HEK293T (cell line): ENCODE data around the gene BCL2.

Experiments
- ARNT ChIP-seq: fragments of 450-650 bp; IDR thresholded peaks from 2 replicates; pipeline ENCODE4 v1.6.1; 2017; ENCODE audit warnings: mild to moderate bottlenecking
- CTBP1 ChIP-seq: fragments of 450-650 bp; IDR thresholded peaks from 2 replicates; pipeline ENCODE4 v1.6.1; 2016; ENCODE audit warnings: borderline replicate concordance
- ELF4 ChIP-seq: fragments of 450-650 bp; IDR thresholded peaks from 2 replicates; pipeline ENCODE4 v1.6.1; 2017; ENCODE audit warnings: antibody characterized with exemption
- FOXK2 ChIP-seq: fragments of 450-650 bp; IDR thresholded peaks from 2 replicates; pipeline ENCODE4 v1.6.1; 2016; ENCODE audit warnings: mild to moderate bottlenecking
- L3MBTL2 ChIP-seq: fragments of 450-650 bp; conservative IDR thresholded peaks from 2 replicates; pipeline ENCODE4 v1.6.1; 2016; ENCODE audit warnings: mild to moderate bottlenecking
- NFRKB ChIP-seq: fragments of 450-650 bp; IDR thresholded peaks from 2 replicates; pipeline ENCODE4 v1.6.1; 2016; ENCODE audit warnings: mild to moderate bottlenecking, moderate library complexity
- PKNOX1 ChIP-seq: fragments of 450-650 bp; IDR thresholded peaks from 2 replicates; pipeline ENCODE4 v1.6.1; 2016
- SUZ12 ChIP-seq: fragments of 450-650 bp; IDR thresholded peaks from 2 replicates; pipeline ENCODE4 v1.6.1; 2016; ENCODE audit warnings: mild to moderate bottlenecking

- TF ChIP-seq FOXK2 (no peak), ARNT (no peak), L3MBTL2 (no peak), CTBP1 (no peak), SUZ12 (no peak), ELF4 (no peak), PKNOX1 (no peak), NFRKB (no peak)
Observed at GRCh38 chr18:63182861-63183260, 136.7 kb downstream of the BCL2 start.
